Ovary (tissue), 9 donors: ENCODE measurements around the gene C19orf67. TPM values are rescaled to one million over a fixed set of nuclear protein-coding genes. Genes with fewer than 3 reads are reported as not detected.
A peak's percentile ranks its signal among the peaks of the same experiment; 100 is the strongest.

Experiments used
- DNase-seq, 5 donors: peaks; one replicate each; pipeline ENCODE4 v3.0.0-alpha.2; 2019 to 2020
- H3K27ac ChIP-seq, 2 donors: fragments of 200-600 bp; one replicate each; pipeline versions ENCODE4 v1.5.1 to v1.8.0; 2019 to 2022
- H3K27me3 ChIP-seq: fragments of 200-600 bp; one replicate; pipeline ENCODE4 v1.8.0; 2022
- H3K36me3 ChIP-seq: fragments of 200-600 bp; sonication (generic); one replicate; pipeline ENCODE4 v1.5.1; 2019
- H3K4me1 ChIP-seq: one replicate; pipeline ENCODE4 v1.8.1; 2013; ENCODE audit warnings: mild to moderate bottlenecking, moderate library complexity; ENCODE audit not compliant: insufficient read depth
- H3K4me3 ChIP-seq: fragments of 200-600 bp; sonication (generic); one replicate; pipeline ENCODE4 v1.5.1; 2017
- H3K9me3 ChIP-seq, 2 donors: fragments of 200-600 bp in 1 of 2; sonication (generic) in 1 of 2; one replicate each; pipeline versions ENCODE4 v1.5.1 to v1.8.1; 2013 to 2019; ENCODE audit warnings: mild to moderate bottlenecking in 1 of 2, moderate library complexity in 1 of 2
- EP300 ChIP-seq: sonication (generic); formaldehyde crosslinking; IDR thresholded peaks from one replicate; pipeline ENCODE4 v1.6.1; 2017; ENCODE audit warnings: antibody characterized with exemption
- POLR2A ChIP-seq: fragments of 450-650 bp; IDR thresholded peaks from one replicate; pipeline ENCODE4 v1.6.1; 2017; ENCODE audit warnings: antibody characterized with exemption, mild to moderate bottlenecking, moderate library complexity
- WGBS, 3 donors: extraction: QIAGEN DNeasy Blood & Tissue Kit in 1 of 3; methylation state at CpG; one replicate each; pipeline versions ENCODE4 v1.1.5 to v1.1.7; 2013 to 2017; 5-methylcytosine and 5-hydroxymethylcytosine counted together
- intact Hi-C, 4 donors: fragments of 100-400 bp; cut with DNase I; formaldehyde crosslinking; loops; one replicate each; pipeline versions ENCODE4 v1.11.0 to v1.15.1; 2022 to 2023
- polyA plus RNA-seq, 2 donors: library from polyadenylated mRNA; stranded (reverse); fragments of 200-250 nt in 1 of 2; fragments of 350-450 nt in 1 of 2; fragmentation: Illumina TruSeq in 1 of 2; extraction: RNeasy Lipid Tissue Mini Kit (QIAGEN cat#74804) in 1 of 2; gene quantifications; one replicate each; pipeline ENCODE4 v1.2.3, GENCODE V29; 2013 to 2014
- total RNA-seq, 7 donors: library from RNA; depleted of rRNA in 2 of 7; stranded (reverse); fragments of >200 nt in 2 of 7; fragmentation: NEBNext Ultra II Directional in 3 of 7; extraction: Animal tissue kit (Norgen Biotek cat#: 25700) in 3 of 7; gene quantifications; one replicate each; pipeline versions ENCODE4 v1.1.0 to v1.2.4, GENCODE V29; 2016 to 2023
- TF ChIP-seq, protein P1 (sequence below), 3 donors: fragments of 450-650 bp in 2 of 3; fragments of 200-600 bp in 1 of 3; IDR thresholded peaks; one replicate each; pipeline versions ENCODE4 v1.5.1 to v1.8.0; 2016 to 2022; ENCODE audit warnings: antibody characterized with exemption in 3 of 3, mild to moderate bottlenecking in 1 of 3
- donor health status: DM: no; HTN: no; CAD: no; lungs with moderate emphysema.
- donor health status: DM: no; HTN: no; CAD: no.
- donor health status: Bipolar disorder and iron deficiency.
- donor health status: DM: yes; HTN: yes; CAD: no.
- donor health status: DM: no; HTN: no; CAD: no.
- donor health status: DM: yes; HTN: yes; CAD: no.

C19orf67 gene
- total and polyA plus RNA-seq, 9 donors: 0.08 TPM; not detected in 8

DNA sequence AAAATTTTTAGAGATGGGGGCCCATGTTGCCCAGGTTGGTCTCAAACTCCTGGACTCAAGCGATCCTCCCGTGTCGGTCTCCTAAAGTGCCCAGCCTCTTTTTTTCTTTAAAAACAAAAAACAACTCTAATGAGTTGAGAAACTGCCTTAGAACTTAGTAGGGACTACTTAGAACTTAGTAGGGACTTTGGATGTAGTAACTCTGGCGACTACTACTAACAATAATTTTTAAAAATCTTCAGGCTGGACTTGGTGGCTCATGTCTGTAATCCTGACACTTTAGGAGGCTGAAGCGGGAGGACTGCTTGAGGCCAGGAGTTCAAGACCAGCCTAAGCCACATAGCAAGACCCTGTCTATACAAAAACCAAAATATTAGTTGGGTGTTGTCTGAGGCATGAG is 515 bp upstream of the C19orf67 start:
- no peak overlapping the region for H3K27ac ChIP-seq
- no peaks in the 10 kb centered on the region for H3K36me3 ChIP-seq
- H3K4me1 ChIP-seq: no peaks in the 10 kb centered on the region
- WGBS, 3 donors: 82 to 92% (median 84%) methylated on average over 5 of the region's 5 CpGs
- H3K27me3 ChIP-seq: no peaks in the 10 kb centered on the region
- H3K9me3 ChIP-seq: no peaks in the 10 kb centered on the region
- intact Hi-C loops: loop anchor here in 2 of 4 donors (10.0 kb wide), 2 partner anchors 49 to 321 kb away; partner anchors contain the start of genes ASF1B (in 1 of the 2) and MRI1 (in 1 of the 2)
- DNase-seq: no peak
- TF ChIP-seq, protein P1, sequence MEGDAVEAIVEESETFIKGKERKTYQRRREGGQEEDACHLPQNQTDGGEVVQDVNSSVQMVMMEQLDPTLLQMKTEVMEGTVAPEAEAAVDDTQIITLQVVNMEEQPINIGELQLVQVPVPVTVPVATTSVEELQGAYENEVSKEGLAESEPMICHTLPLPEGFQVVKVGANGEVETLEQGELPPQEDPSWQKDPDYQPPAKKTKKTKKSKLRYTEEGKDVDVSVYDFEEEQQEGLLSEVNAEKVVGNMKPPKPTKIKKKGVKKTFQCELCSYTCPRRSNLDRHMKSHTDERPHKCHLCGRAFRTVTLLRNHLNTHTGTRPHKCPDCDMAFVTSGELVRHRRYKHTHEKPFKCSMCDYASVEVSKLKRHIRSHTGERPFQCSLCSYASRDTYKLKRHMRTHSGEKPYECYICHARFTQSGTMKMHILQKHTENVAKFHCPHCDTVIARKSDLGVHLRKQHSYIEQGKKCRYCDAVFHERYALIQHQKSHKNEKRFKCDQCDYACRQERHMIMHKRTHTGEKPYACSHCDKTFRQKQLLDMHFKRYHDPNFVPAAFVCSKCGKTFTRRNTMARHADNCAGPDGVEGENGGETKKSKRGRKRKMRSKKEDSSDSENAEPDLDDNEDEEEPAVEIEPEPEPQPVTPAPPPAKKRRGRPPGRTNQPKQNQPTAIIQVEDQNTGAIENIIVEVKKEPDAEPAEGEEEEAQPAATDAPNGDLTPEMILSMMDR (IDR thresholded peaks at IDR 0.05): no peak
- TF ChIP-seq POLR2A: no peak
- TF ChIP-seq EP300: no peak
- H3K4me3 ChIP-seq: no peak overlapping the region

DNA sequence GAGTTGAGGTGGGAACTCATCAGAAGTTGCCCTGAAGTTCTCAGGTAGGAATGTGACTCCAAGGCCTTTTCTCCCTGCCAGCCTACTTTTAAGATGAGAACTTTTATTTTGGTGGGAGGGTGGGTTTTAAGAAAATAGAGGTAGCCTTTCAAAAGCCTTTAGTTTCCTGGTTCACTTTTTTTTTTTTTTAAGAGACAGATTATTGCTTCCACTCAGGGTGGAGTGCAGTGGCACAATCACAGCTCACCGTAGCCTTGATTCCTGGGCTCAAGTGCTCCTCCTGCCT is 3.0 kb downstream of the C19orf67 start:
- intact Hi-C loops: loop anchor here in 2 of 4 donors (5.0 to 10.0 kb wide), 3 partner anchors 35 to 318 kb away; partner anchors contain the start of genes ASF1B (in 1 of the 2), MRI1 (in 1 of the 2) and PRKACA (in 1 of the 2)
- TF ChIP-seq, protein P1 (IDR thresholded peaks at IDR 0.05): no peak
- TF ChIP-seq POLR2A (no peak), EP300 (no peak)
- H3K27me3 ChIP-seq: no peaks in the 10 kb centered on the region
- 0 to 87% (median 31%) methylated on average over 1 of the region's 1 CpG for WGBS, 3 donors
- peaks cover 5% of the 10 kb centered on the region for H3K4me1 ChIP-seq
- H3K9me3 ChIP-seq: no peaks in the 10 kb centered on the region
- DNase-seq: no peak
- no peak overlapping the region for H3K27ac ChIP-seq
- H3K36me3 ChIP-seq: no peaks in the 10 kb centered on the region
- no peak overlapping the region for H3K4me3 ChIP-seq

DNA sequence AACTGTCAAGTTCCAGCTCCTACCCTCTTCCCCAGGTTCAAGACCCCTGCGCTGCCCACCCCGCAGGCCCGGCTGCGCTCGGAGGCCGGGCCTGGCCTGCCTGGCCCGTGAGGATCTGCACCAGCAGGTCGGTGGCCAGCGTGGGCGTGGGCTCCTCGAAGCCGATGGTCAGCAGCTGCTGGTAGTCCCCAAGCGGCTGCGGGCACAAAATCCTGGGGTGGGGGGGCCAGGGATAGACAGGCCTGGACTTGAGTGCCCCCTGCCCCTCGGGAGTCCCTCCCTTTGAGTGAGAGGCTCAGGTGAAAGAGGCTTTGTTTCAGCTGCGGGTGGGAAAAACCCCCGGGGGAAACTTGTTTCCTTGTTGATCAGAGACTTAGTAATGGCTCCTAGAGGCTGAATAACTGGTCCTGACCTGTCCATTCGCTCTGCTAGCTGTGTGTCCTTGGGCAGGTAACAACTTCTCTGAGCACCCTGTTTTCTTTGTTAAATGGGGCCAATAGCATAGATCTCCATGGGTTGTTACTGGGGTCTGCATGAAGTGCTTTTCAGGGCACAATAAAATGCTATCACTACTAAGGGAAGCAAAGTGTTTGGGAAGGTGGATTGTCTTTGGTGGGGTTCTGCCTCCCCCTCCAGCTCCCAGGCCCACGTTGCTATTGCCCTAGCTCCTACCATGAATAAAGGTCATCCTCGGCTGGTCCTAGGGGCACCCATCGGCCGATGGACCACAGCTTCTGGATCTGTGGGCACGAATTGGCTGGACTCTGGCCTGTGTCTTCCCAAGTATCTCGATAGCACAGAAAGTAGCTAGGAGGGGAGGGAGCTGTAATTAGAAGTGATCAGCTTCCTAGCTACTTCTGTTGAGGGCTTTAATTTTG is 3.5 kb downstream of the C19orf67 start:
- Histone ChIP-seq H3K27ac (peak overlapping the region; percentile 63 to 83), H3K36me3 (no peaks in the 10 kb centered on the region), H3K9me3 (no peaks in the 10 kb centered on the region), H3K4me3 (peak overlapping the region; percentile 69), H3K27me3 (no peaks in the 10 kb centered on the region), H3K4me1 (peaks cover 5% of the 10 kb centered on the region)
- 15 to 28% (median 20%) methylated on average over 17 to 24 of the region's 24 CpGs for WGBS, 3 donors
- intact Hi-C loops: loop anchor here in 2 of 4 donors (5.0 to 10.0 kb wide), 3 partner anchors 35 to 317 kb away; partner anchors contain the start of genes ASF1B (in 1 of the 2), MRI1 (in 1 of the 2) and PRKACA (in 1 of the 2)
- TF ChIP-seq POLR2A (no peak), EP300 (no peak)
- TF ChIP-seq, protein P1 (IDR thresholded peaks at IDR 0.05): no peak
- DNase-seq: peak in 2 of 5 donors; percentile 64 to 73

DNA sequence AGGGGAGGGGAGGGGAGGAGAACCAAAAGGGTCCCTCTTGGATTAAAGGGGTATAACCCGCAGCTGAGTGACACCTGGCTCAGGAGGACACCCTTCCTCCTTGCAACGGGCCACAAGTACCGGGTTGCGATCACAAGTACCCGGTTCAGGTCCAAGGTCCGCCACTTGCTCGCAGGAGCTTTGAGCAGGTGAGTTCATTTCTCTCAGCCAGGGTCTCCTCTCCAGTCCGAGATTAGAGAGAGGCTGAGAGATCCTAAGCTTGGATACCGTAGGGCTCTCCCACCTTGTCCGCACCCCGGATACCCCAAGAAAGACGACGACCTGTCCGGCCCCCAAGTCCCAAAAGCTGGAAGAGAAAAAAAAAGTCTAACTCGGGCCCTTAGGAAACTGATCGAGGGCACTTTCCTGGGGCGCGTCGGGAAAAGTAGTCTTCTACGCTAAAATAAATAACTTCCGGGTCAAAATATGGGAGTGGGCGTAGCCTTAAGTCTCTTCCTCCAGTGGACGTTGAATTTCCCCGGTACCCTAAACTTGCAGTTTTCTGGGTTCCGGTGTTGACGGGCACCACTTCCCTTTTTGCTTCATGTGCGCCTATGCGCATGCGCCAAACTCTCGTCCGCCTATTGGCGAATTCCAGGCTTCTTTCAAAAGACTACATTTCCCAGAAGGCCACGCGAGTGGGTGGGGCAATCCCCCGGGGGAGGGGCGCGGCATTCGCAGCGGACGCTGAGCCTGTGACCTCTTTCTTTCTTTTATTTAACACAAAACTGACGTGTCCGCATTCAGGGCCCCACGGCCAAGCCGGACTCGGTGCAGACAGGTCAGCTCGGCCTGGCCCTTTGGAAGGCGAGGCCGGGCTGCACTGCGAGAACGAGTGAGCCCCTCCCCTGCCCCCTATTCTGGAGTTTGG is 4.4 kb downstream of the C19orf67 start:
- WGBS, 3 donors: 0 to 1% (median 0%) methylated on average over 50 of the region's 50 CpGs
- Histone ChIP-seq H3K4me3 (peak overlapping the region; percentile 69), H3K4me1 (peaks cover 5% of the 10 kb centered on the region), H3K36me3 (no peaks in the 10 kb centered on the region), H3K9me3 (no peaks in the 10 kb centered on the region), H3K27me3 (no peaks in the 10 kb centered on the region), H3K27ac (peak overlapping the region; percentile 63 to 83)
- TF ChIP-seq EP300 (peak; percentile 64), POLR2A (peak; percentile 69)
- TF ChIP-seq, protein P1 (IDR thresholded peaks at IDR 0.05): no peak
- intact Hi-C loops: loop anchor here in 2 of 4 donors (5.0 to 10.0 kb wide), 3 partner anchors 36 to 316 kb away; partner anchors contain the start of genes ASF1B (in 1 of the 2), MRI1 (in 1 of the 2) and PRKACA (in 1 of the 2)
- DNase-seq: peak; percentile 99 to 100 (median 100)
